HFF-Myc (cell line): ENCODE data around the gene FGFRL1.

Experiments used
- DNase-seq: peaks from one replicate; pipeline ENCODE4 v3.0.0-alpha.2; 2011; ENCODE audit warnings: low read depth; ENCODE audit errors: extremely low read depth
- H3K4me3 ChIP-seq: replicated peaks from 2 replicates; pipeline ENCODE4 v1.5.1; 2011; ENCODE audit warnings: low read depth, mild to moderate bottlenecking, control low read depth, low read length
- TF ChIP-seq, protein P1 (sequence below): IDR thresholded peaks from 2 replicates; pipeline ENCODE4 v1.5.1; 2012; ENCODE audit warnings: mild to moderate bottlenecking, low read depth, low read length, control low read depth; ENCODE audit errors: missing control alignments

FGFRL1 gene

DNA sequence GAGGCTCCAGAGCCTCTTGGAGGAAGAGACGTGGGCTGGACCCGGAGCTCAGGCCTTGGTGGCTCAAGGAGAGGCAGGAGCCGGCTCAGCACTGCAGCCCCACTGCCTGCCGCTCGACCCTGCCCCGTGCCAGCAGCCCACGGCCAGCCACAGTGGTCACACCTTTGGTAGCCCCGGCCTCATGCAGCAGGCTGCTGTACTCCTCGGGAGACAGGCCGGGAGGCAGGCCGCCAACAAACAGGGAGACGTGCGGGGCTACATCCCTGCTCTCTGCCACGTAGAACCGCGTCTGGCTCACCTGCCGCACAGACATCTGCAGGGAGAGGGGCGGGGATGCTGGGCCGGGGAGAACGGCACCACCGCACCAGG is 45.7 kb upstream of the FGFRL1 start:
- no peak for DNase-seq
- TF ChIP-seq, protein P1, sequence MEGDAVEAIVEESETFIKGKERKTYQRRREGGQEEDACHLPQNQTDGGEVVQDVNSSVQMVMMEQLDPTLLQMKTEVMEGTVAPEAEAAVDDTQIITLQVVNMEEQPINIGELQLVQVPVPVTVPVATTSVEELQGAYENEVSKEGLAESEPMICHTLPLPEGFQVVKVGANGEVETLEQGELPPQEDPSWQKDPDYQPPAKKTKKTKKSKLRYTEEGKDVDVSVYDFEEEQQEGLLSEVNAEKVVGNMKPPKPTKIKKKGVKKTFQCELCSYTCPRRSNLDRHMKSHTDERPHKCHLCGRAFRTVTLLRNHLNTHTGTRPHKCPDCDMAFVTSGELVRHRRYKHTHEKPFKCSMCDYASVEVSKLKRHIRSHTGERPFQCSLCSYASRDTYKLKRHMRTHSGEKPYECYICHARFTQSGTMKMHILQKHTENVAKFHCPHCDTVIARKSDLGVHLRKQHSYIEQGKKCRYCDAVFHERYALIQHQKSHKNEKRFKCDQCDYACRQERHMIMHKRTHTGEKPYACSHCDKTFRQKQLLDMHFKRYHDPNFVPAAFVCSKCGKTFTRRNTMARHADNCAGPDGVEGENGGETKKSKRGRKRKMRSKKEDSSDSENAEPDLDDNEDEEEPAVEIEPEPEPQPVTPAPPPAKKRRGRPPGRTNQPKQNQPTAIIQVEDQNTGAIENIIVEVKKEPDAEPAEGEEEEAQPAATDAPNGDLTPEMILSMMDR, result no peak
- H3K4me3 ChIP-seq, result no peak overlapping the region

DNA sequence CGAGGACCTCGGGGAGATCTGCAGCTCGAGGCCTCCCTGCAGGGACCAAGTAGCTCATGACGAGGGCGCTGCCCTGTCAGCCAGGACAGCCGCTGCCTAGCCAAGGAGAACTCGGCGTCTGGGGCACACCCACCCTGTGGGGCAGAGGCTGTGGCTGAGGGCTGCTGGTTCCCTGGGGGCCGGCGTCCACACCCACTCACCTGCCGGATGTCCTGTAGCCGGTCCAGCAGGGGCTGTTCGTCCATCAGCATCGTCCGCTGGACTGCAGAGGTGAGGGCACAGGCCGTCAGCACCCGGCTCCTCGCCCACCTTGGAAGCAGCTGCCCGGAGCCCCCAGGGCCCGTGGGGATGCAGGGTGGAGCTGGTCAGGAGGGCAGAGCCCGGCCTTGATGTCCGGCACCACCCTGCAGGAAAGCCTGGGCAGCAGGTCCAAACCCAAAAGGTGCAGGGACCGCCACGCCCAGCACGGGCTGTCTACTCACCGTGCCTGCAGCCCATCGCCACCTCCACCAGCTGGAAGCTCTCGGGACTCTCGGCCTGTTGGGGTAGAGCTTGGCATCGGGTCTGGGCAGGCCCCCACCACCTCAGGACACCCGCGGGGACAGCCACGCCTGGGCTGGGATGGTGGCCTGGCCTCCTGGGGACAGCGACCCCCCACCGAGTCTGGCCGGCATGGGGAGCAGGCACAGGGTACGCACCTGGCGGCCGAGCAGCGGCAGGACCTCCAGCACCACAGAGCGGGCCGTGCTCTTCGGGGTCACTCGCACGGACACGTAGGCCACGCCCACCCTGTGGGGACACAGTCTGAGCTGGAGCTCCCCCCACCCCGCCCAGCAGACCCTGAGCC is 44.9 kb upstream of the FGFRL1 start:
- no peak for DNase-seq
- H3K4me3 ChIP-seq, result no peak overlapping the region
- TF ChIP-seq, protein P1, result no peak

DNA sequence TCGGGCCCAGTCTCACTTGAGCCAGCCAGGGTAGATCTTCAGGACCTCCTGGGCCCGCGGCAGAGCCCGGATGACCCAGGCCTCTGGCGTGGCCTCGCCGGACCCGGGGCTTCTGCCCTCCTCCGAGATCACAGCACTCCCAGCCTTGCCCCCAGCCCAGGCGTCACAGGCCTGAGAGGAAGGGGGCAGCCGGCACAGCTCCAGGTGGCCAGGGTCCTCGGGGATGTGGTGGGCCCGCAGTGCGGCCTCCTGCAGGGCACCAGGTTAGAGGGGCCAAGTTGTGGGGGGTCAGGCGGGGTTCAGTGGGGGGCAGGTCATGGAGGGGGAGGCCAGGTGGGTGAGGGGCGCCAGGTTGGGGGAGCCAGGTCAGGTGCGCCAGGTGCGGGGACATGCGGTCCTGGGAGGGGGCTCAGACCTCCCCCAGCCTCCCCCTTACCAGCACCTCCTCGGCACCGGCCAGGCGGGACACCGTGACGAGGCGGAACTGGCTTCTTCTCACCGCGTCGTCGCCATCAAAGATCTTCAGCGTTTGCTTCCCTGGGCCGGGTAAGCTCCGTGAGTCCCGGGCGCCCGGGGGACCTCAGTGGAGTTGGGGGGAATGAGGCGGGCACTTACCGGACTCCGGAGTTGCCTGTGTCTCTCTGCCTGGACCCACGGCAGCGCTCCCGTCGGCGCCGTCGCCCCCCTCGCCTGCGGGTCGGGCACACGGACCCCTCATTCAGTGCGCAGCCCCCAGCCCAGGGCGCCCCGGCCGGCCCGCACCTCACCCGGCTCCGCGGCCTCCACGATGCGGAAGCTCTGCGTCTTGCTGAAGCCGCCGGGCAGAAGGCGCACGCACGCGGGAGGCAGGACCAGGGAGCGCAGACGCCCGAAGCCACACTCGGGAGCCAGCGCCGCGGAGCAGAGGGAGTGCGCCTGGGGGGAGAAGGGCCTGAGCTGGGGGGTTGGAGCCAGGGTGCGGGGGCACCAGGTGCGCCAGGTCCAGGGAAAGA is 44.0 kb upstream of the FGFRL1 start:
- H3K4me3 ChIP-seq, result no peak overlapping the region
- TF ChIP-seq, protein P1, result no peak
- DNase-seq, result no peak

DNA sequence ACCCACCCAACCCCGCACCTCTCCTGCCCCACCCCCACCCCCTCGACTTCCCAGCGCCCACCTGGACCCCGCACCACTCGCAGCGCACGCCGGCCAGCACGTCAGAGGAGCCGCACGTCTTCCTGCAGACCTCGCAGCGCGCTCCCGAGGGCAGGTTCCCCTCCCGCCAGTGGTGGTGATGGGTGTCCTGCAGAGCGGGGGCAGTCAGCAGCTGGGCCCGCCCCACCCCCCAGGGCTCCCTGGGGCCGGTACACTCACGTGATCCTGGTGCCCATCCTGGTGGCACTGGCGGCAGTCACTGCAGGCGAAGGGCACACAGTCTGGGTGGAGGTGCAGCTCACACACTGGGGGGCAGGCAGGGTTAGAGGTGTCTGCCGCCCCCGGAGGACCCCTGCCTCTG is 43.2 kb upstream of the FGFRL1 start:
- DNase-seq, result no peak
- TF ChIP-seq, protein P1, result no peak
- no peak overlapping the region for H3K4me3 ChIP-seq

DNA sequence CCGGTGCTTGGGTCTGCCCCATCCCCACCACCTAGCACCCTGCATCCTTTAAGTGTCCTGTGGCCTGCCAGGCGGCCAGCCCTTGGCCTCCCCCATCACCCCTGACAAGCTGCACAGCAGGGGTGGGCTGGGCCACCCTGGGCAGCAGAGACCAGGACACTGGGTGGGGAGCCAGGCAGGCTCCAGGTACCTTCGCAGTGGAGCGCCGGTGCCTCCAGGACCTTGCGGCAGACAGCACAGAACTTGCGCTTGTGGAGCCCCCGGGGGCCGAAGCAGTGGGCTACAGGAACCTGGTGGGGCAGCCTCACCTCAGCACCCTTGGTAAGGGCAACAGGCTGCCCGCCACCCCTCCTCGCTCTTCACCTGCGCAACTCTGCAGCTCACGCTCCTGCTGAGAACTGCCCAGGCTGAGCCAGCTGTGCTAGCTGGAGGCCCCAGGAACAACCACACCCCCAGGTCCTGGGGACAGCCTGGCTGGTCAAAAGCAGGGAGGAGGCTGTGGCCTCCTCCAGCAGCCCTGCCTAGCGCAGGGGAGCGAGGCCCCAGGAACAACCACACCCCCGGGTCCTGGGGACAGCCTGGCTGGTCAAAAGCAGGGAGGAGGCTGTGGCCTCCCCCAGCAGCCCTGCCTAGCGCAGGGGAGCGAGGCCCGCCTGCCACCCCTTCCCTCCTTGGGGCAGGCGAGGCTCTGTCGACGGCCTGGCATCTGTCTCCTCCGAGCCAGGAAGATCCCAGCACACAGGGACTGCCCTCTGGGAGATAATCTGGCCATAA is 42.6 kb upstream of the FGFRL1 start:
- no peak overlapping the region for H3K4me3 ChIP-seq
- TF ChIP-seq, protein P1, result no peak
- DNase-seq, result no peak

DNA sequence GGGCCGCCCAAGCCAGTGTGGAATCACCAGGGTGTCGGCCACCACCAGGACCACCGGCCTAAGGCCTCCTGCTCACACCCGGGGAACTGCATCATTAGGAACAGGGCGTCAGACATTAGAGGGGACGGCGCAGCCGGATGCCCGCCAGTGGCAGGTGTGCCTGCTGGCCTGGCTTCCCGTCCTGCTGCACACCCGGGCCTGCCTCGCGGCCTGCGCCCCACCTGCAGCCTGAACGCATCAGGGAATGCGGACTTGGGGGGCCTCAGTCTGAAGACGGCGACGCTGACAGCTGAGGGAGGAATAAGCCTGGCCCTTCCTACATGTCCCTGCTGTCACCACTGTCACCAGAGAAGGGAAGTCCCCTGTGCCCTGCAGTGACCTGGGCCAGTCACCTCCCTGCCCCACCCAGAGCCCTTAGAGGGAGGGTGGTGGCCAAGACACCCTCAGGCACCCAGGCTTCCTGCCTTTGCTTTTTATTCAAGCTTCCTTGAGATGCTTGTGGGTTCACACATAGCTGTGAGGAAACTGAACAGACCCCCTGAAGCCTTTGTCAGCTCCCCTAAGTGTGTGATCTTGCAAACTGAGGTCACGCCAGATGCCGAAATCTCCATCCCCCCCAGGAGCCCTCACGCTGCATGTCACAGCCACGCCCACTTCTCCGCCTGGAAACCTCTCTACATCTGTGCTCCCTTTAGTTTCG is 41.2 kb upstream of the FGFRL1 start:
- no peak overlapping the region for H3K4me3 ChIP-seq
- no peak for DNase-seq
- TF ChIP-seq, protein P1, result no peak
